Stomach (tissue), 9 donors: Measurements from ENCODE around the gene ZNF284. TPM values are rescaled to one million over a fixed set of nuclear protein-coding genes. Genes with fewer than 3 reads are reported as not detected.

ENCODE experiments used
- DNase-seq, 2 donors: peaks; one replicate each; pipeline versions ENCODE4 v3.0.0 to v3.0.0-alpha.2; 2013 to 2019
- H3K27ac ChIP-seq, 5 donors: fragments of 200-600 bp in 4 of 5; sonication (generic) in 4 of 5; one replicate each; pipeline ENCODE4 v1.5.1; 2013 to 2019; ENCODE audit warnings: mild to moderate bottlenecking in 1 of 5, moderate library complexity in 1 of 5
- H3K27me3 ChIP-seq, 3 donors: fragments of 200-600 bp; sonication (generic); one replicate each; pipeline ENCODE4 v1.5.1; 2017 to 2019; ENCODE audit warnings: mixed run types in 1 of 3
- H3K36me3 ChIP-seq, 4 donors: fragments of 200-600 bp; sonication (generic); 1 replicate in 3 of 4; 2 replicates in 1 of 4; pipeline ENCODE4 v1.5.1; 2016 to 2019
- H3K4me1 ChIP-seq, 4 donors: fragments of 200-600 bp; sonication (generic); one replicate each; pipeline ENCODE4 v1.5.1; 2016 to 2019
- H3K4me3 ChIP-seq, 4 donors: fragments of 200-600 bp; sonication (generic) in 3 of 4; one replicate each; pipeline ENCODE4 v1.5.1; 2016 to 2019; ENCODE audit warnings: mild to moderate bottlenecking in 1 of 4
- H3K9me3 ChIP-seq, 4 donors: fragments of 200-600 bp; sonication (generic); one replicate each; pipeline ENCODE4 v1.5.1; 2016 to 2019
- CTCF ChIP-seq, 7 experiments: fragments of 450-650 bp in 4 of 7; fragments of 200-600 bp in 3 of 7; sonication (generic) in 3 of 7; IDR thresholded peaks; one replicate each; pipeline ENCODE4 v1.5.1; 2016 to 2019; ENCODE audit warnings: antibody characterized with exemption in 7 of 7, control low read depth in 2 of 7, mild to moderate bottlenecking in 1 of 7
- EP300 ChIP-seq: sonication (generic); formaldehyde crosslinking; IDR thresholded peaks from one replicate; pipeline ENCODE4 v1.6.1; 2017; ENCODE audit warnings: antibody characterized with exemption
- POLR2A ChIP-seq, 4 donors: fragments of 450-650 bp; IDR thresholded peaks; one replicate each; pipeline ENCODE4 v1.6.1; 2016; ENCODE audit warnings: antibody characterized with exemption in 4 of 4, control low read depth in 2 of 4, mild to moderate bottlenecking in 1 of 4, moderate library complexity in 1 of 4
- POLR2AphosphoS5 ChIP-seq, 3 donors: sonication (generic); formaldehyde crosslinking; IDR thresholded peaks; one replicate each; pipeline ENCODE4 v1.6.1; 2016; ENCODE audit warnings: antibody characterized with exemption in 3 of 3
- WGBS, 5 donors: extraction: QIAGEN DNeasy Blood & Tissue Kit in 3 of 5; methylation state at CpG; one replicate each; pipeline versions ENCODE4 v1.1.5 to v1.1.7; 2013 to 2018; 5-methylcytosine and 5-hydroxymethylcytosine counted together
- intact Hi-C: fragments of 100-400 bp; cut with DNase I; formaldehyde crosslinking; loops from one replicate; pipeline ENCODE4 v1.15.1; 2023; ENCODE audit warnings: low total_unique reads
- polyA plus RNA-seq, 3 donors: library from polyadenylated mRNA; stranded (reverse); fragments of 200-250 nt; gene quantifications; one replicate each; pipeline ENCODE4 v1.2.3, GENCODE V29; 2013
- total RNA-seq, 5 donors: library from RNA; depleted of rRNA; stranded (reverse); fragments of >200 nt; gene quantifications; one replicate each; pipeline versions ENCODE4 v1.1.0 to v1.2.3, GENCODE V29; 2014 to 2016
- donor health status: healthy with polysubstance abuse.
- donor health status: Bipolar disorder and iron deficiency.
- donor health status: healthy.

Gene ZNF284
- total and polyA plus RNA-seq, 8 donors, result 0.15 to 7.6 (median 0.68) TPM; not detected in 1

GRCh38 chr19:44072543-44073401, 813 bp downstream of the ZNF284 start:
- intact Hi-C loops, result no loop called here
- peak in 1 of 2 donors; percentile 6 for DNase-seq
- Histone ChIP-seq H3K27me3 (no peaks in the 10 kb centered on the region), H3K36me3 (peaks cover 0 to 26% (median 15%) of the 10 kb centered on the region in 4 donors), H3K27ac (peak overlapping the region in 3 of 5 donors; percentile 56 to 71 (median 67)), H3K9me3 (peaks cover 11 to 30% (median 22%) of the 10 kb centered on the region in 4 donors), H3K4me1 (peaks cover 9 to 21% (median 17%) of the 10 kb centered on the region in 4 donors), H3K4me3 (peak overlapping the region; percentile 65 to 88 (median 72))
- 15 to 32% (median 17%) methylated on average over 18 of the region's 18 CpGs for WGBS, 5 donors
- no peak for TF ChIP-seq POLR2AphosphoS5 (IDR thresholded peaks at IDR 0.05)
- no peak for TF ChIP-seq EP300
- no peak for TF ChIP-seq POLR2A (IDR thresholded peaks at IDR 0.05)
- TF ChIP-seq CTCF (IDR thresholded peaks at IDR 0.05), result no peak

GRCh38 chr19:44076325-44076724, 4.4 kb downstream of the ZNF284 start:
- H3K36me3 ChIP-seq, result peaks cover 0 to 51% (median 45%) of the 10 kb centered on the region in 4 donors
- H3K9me3 ChIP-seq, result no peaks in the 10 kb centered on the region
- no peak for DNase-seq
- TF ChIP-seq EP300, result no peak
- no peak for TF ChIP-seq POLR2AphosphoS5 (IDR thresholded peaks at IDR 0.05)
- TF ChIP-seq POLR2A (IDR thresholded peaks at IDR 0.05), result no peak
- TF ChIP-seq CTCF (IDR thresholded peaks at IDR 0.05), result no peak
- H3K27me3 ChIP-seq, result no peaks in the 10 kb centered on the region
- no peak overlapping the region for H3K4me3 ChIP-seq
- no peak overlapping the region for H3K27ac ChIP-seq
- 79 to 86% (median 82%) methylated on average over 2 of the region's 2 CpGs for WGBS, 5 donors
- peaks cover 9 to 19% (median 15%) of the 10 kb centered on the region in 4 donors for H3K4me1 ChIP-seq
- intact Hi-C loops, result no loop called here

GRCh38 chr19:44092108-44092507, 20.1 kb downstream of the ZNF284 start:
- no peaks in the 10 kb centered on the region for H3K9me3 ChIP-seq
- peaks cover under 1 to 30% (median 17%) of the 10 kb centered on the region in 4 donors for H3K36me3 ChIP-seq
- H3K4me1 ChIP-seq, result peaks cover 3 to 18% (median 15%) of the 10 kb centered on the region in 4 donors
- no peaks in the 10 kb centered on the region for H3K27me3 ChIP-seq
- no peak overlapping the region for H3K4me3 ChIP-seq
- no peak for DNase-seq
- no peak overlapping the region for H3K27ac ChIP-seq
- WGBS, 5 donors, result 56 to 80% (median 66%) methylated on average over 4 of the region's 4 CpGs
- TF ChIP-seq POLR2AphosphoS5 (IDR thresholded peaks at IDR 0.05) (no peak), POLR2A (IDR thresholded peaks at IDR 0.05) (no peak), EP300 (no peak), CTCF (IDR thresholded peaks at IDR 0.05) (no peak)
- intact Hi-C loops, result no loop called here

GRCh38 chr19:44093931-44094765, 22.2 kb downstream of the ZNF284 start, which contains the start of gene ZNF224:
Gene ZNF224, plus strand, starts transcription at chr19:44094361. Its CDS starts 3,513 bp downstream, at chr19:44097874.
- WGBS, 5 donors, result 0 to 1% (median 1%) methylated on average over 29 to 50 of the region's 50 CpGs
- peak within 1 kb of the TSS; percentile 64 to 85 (median 76) for H3K27ac ChIP-seq
- peak; percentile 89 to 98 for DNase-seq
- H3K27me3 ChIP-seq, result no peaks in the 10 kb centered on the region
- TF ChIP-seq POLR2A (IDR thresholded peaks at IDR 0.05) (no peak), POLR2AphosphoS5 (IDR thresholded peaks at IDR 0.05) (peak; percentile 9 to 71 (median 68))
- H3K4me1 ChIP-seq, result peaks cover 3 to 18% (median 15%) of the 10 kb centered on the region in 4 donors
- peaks cover 0 to 5% (median 0%) of the 10 kb centered on the region in 4 donors for H3K9me3 ChIP-seq
- H3K4me3 ChIP-seq, result peak within 1 kb of the TSS; percentile 71 to 96 (median 80)
- intact Hi-C loops, result no loop called here
- peaks cover 5 to 32% (median 26%) of the 10 kb centered on the region in 4 donors for H3K36me3 ChIP-seq
